NCI-H510A (cell line): ENCODE measurements around the gene KCNIP3.
"Not testable (repeated sequence)": the region's sequence is repeated elsewhere in the genome, so short reads cannot be mapped to it uniquely, and the experiment has no call there.

ENCODE experiments used
- DNase-seq: peaks from one replicate; lab custom pipeline; 2025; lab: John Stamatoyannopoulos, UW

KCNIP3 gene

DNA sequence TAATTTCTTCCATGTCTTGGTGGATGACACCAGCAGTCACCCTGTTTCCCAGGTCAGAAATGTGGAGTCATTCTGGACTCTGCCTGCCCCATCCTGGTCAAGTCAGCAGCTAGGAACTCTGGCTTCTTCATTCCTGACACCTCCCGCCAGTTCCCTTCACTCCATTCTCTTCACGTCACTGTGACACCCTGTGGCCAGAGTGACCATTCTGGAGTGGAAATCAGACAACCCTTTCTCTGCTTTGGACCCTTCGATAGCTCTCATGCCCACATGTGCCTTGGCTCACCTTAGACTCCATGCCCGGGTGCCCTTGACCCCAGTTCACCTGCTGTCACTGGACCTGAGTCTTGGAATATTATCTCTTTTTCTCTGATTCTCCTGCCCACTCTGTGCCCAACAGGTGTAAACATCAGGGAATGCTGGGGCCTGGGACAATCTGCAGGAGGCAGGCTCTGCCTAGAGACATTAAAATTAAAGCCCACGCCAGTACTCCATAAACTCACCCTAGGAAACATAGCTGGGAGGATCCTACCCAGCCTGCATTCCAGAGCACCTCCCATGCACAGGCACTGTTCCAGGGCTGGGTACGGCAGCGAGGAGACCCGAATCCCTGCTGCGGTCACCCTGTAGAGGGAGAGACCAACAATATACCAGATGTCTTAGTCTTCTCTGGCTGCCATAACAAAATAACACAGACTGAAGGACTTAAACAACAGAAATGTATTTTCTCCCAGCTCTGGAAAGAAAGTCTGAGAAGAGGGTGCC lies 64.3 kb downstream of the KCNIP3 start:
- DNase-seq, result no peak

- DNase-seq, result no peak
Observed at GRCh38 chr2:95362486-95362885, 65.3 kb downstream of the KCNIP3 start.

GRCh38 chr2:95366514-95366913 lies 69.4 kb downstream of the KCNIP3 start:
- no peak for DNase-seq

GRCh38 chr2:95372216-95372829 lies 75.2 kb downstream of the KCNIP3 start:
- no peak for DNase-seq

- DNase-seq, result no peak
Observed at GRCh38 chr2:95372845-95373244, 75.7 kb downstream of the KCNIP3 start.

GRCh38 chr2:95374029-95374428 lies 76.9 kb downstream of the KCNIP3 start:
- DNase-seq, result no peak

- DNase-seq, result no peak
Observed at GRCh38 chr2:95374451-95374920, 77.3 kb downstream of the KCNIP3 start.

DNA sequence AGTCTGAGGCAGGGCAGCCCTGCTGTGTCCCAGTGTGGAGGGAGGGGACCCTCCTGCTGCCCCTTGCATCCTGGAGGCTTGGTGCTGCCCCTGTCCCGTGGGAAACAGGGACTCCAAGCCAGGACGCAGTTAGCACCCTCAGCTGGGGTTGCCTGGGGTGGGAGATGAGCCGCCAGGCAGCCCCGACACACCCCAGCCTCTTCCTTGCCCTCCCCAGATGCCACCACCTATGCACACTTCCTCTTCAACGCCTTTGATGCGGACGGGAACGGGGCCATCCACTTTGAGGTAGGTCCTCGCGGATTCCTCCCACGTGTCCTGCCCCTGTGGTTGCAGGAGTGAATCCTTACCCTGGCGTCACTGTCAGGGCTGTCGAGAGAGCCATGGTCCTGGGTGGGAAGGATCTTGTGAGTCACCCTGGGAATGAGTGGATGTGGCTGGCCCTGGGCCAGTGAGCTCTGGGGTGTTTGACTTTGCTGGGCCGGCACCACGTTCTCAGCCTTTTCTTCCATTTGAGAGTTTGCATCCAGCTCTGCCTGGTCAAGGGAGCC lies 77.8 kb downstream of the KCNIP3 start:
- no peak for DNase-seq

DNA sequence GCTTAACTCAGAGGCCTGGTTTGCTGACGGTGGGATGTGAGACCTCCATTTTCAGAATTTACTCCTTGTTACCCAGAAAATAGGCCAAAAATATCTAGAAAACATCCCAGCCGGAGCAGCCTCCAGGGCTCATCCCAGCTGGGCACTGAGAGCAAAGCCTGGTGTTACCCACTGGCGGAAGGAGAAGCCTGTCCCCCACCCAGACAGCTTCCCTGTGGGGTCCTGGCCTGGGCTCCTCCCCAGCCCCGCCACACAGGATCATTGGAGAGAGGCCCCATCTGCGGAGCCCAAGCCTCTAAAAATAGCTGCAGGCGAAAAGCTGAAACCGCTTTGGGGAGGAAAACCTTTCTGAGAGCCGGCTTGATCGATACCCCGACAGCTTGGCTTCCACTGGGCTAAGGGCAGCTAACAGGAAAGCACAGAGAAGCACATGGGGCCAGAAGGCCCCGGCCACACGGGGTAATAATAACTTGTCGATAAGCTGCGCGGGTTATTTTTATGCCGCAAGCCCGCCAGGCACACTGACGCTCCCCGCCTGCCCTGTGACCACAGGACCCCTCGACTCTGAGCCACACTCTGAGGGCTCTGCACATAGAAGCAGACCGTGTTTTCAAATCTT lies 78.5 kb downstream of the KCNIP3 start:
- no peak for DNase-seq

DNA sequence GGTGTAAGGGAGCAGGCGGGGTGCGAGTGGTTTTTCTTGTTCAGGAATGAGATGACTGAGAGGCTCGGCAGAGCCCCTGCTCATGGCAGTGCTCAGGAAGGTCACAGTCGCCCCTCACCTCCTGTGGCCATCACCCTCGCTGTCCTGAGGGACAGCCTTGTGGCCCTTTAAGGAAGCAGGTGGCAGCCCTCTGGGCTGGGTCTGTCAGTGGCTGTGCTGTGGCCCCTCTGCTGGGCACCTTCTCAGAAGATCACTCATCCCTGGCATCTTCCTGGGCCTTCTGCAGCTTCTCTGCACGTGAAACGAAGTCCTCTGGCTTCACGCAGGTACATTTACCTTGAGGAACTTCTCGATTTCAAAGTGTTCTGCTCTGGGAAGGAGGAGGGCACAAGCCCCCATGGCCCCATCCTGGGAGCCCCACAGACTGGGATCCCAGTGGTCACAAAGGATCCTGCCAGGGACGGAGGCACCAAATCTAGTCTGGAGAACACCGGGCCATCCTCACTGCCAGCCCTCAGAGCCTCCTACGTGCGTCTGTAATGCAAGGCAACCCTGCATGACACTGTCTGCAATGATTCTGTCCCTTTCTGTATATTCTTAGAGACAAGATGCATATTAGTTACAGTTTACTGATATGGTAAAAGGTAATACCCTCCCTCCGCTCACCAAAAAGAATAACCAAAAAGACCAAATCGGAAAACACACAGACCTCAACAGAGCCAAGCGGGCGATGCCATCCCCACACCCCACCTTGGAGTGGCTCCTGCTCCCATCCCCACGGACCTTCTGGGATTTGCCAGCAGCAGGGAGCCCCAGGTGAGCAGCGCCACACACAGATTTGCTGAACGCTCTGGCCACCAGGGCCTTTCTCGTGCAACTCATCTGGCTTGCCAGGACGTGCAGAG lies 79.4 kb downstream of the KCNIP3 start:
- no peak for DNase-seq

- no peak for DNase-seq
Observed at GRCh38 chr2:95377216-95378123, 80.3 kb downstream of the KCNIP3 start.

DNA sequence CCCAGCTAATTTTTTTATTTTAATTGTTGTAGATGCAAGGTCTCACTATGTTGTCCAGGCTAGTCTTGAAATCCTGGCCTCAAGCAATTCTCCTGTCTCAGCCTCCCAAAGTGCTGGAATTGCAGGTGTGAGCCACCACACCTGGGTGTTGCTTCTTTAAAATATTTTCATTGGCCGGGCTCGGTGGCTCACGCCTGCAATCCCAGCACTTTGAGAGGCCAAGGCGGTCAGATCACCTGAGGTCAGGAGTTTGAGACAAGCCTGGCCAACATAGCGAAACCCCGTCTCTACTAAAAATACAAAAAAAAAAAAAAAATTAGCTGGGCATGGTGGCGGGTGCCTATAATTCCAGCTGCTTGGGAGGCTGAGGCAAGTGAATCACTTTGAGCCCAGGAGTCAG lies 81.1 kb downstream of the KCNIP3 start:
- not testable (repeated sequence) for DNase-seq

DNA sequence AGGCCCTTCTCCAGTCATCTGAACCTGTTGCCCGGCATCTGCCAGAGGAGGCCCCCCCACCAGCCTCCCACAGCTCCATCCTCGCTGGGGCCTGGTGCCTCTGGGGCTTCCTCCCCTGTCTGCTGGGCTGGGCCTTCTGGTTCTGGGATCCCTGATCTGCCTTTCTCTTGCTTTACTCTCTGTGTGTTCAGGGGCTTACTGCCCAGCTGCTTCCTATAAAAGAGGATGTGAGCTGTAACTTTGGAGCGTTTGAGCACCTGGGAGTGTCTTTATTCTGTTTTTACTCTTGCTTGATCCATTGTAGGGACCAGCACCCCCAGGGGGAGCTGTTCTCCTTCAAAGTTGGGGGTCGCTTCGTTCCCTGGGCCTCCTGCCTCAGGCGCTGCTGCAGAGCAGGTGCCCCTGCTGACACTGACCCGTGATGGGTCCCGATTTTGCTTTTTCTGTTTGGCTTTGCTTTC lies 82.3 kb downstream of the KCNIP3 start:
- DNase-seq, result no peak

GRCh38 chr2:95380280-95380679 lies 83.1 kb downstream of the KCNIP3 start:
- DNase-seq, result no peak

- DNase-seq, result no peak
Observed at GRCh38 chr2:95380731-95381130, 83.6 kb downstream of the KCNIP3 start.

DNA sequence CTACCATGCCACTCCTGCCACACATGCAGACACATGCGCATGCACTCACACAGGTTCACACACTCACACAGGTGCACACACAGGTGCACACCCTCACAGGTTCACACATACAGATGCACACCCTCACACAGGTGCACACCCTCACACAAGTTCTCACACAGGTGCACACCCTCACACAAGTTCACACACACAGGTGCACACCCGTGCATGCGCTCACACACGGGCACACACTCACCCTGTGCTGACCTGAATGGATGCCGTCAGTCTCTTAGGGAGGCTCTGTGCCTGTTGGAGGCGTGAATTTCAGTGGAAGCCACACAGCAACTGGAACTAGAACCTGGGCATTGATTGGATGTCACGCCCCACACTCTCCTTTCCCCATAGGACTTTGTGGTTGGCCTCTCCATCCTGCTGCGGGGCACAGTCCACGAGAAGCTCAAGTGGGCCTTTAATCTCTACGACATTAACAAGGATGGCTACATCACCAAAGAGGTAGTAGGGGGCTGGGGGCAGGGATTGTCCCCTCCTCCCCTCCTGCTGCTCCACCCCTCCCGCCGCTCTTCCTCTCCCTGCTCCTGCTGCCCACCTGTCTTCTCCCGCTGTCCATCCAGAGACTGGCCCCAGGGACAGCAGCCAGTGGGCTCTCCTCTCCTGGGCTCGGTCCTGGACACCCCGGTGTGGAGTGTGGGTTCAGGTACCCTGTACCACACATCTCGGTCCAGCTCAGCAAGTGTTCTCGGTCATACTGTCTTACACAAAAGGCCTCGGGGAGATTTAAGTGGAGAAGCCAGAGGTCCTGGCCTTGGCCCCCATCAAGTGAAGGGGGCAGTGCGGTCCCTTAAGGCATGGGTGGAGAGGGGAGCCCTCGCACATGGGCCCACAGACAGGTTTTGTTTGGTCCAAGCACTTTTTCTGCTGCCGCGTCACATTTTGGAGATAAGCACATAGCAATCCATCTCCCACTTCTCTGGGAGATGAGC lies 84.4 kb downstream of the KCNIP3 start:
- no peak for DNase-seq

GRCh38 chr2:95382192-95382591 lies 85.0 kb downstream of the KCNIP3 start:
- DNase-seq, result no peak

DNA sequence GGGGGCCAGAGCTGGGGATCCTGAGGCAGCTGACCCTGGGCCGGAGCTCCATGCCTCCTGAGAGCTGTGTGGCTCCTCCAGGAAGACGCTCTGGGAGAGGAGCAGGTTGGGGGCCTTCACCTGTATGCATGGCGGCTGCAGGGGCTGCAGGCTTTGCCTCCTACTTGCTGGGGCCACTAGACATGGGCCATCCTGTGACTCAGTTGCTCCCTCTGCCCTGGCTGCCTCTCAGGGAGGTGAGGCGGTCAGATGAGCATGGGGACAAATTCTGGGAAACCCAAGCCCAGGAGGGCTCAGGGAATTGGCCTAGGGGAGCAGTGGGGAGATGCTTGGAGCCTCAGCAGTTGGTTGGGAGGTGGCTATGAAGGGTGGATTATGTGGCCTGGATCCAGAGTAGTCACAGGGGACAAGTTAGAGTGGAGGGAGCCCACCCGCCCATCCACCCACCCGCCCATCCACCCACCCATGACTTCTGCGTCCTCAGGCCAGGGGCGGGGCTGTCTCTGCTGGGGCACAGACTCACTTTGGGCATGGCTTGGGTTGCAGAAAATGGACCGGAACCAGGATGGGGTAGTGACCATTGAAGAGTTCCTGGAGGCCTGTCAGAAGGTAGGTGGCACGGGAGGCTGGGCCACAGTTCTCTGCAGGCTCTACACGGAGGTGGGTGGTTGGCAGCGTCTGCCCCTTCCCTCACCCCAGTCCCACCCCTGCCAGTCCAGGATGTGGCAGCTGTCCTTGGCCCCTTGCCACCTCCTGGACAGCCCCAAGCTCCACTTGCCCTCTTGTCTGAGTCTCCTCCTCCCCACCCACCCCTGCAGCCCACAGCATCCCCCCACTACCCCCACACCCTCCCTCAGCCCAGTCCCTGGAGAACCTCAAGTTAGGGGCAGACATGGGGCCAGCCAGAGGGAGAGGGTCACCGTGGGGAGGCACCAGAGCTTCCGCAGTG lies 85.8 kb downstream of the KCNIP3 start:
- no peak for DNase-seq
